Esophagus squamous epithelium (tissue), 5 donors: ENCODE data around the gene MARCHF5. TPM values are rescaled to one million over a fixed set of nuclear protein-coding genes. Genes with fewer than 3 reads are reported as not detected.

Source experiments
- DNase-seq: peaks from one replicate; lab custom pipeline; 2025; lab: John Stamatoyannopoulos, UW
- H3K27ac ChIP-seq, 4 donors: fragments of 200-600 bp; sonication (generic); one replicate each; pipeline ENCODE4 v1.5.1; 2016 to 2019; ENCODE audit warnings: mild to moderate bottlenecking in 1 of 4
- H3K27me3 ChIP-seq, 4 donors: fragments of 200-600 bp; sonication (generic); 1 replicate in 3 of 4; 2 replicates in 1 of 4; pipeline versions ENCODE4 v1.5.1 to v1.6.0; 2017 to 2021; ENCODE audit warnings: antibody characterized with exemption in 1 of 4
- H3K36me3 ChIP-seq, 3 donors: fragments of 200-600 bp; sonication (generic); one replicate each; pipeline ENCODE4 v1.5.1; 2016 to 2019
- H3K4me1 ChIP-seq, 3 donors: fragments of 200-600 bp; sonication (generic); one replicate each; pipeline ENCODE4 v1.5.1; 2017 to 2019
- H3K4me3 ChIP-seq, 4 donors: fragments of 200-600 bp; sonication (generic); 1 replicate in 3 of 4; 2 replicates in 1 of 4; pipeline ENCODE4 v1.5.1; 2016 to 2019; ENCODE audit warnings: mild to moderate bottlenecking in 2 of 4, moderate library complexity in 1 of 4
- H3K9me3 ChIP-seq, 3 donors: fragments of 200-600 bp; sonication (generic); one replicate each; pipeline ENCODE4 v1.5.1; 2016 to 2019
- POLR2A ChIP-seq, 4 donors: fragments of 450-650 bp; IDR thresholded peaks; one replicate each; pipeline ENCODE4 v1.6.1; 2017; ENCODE audit warnings: antibody characterized with exemption in 4 of 4, mild to moderate bottlenecking in 4 of 4, moderate library complexity in 3 of 4
- WGBS, 2 donors: methylation state at CpG; one replicate each; pipeline ENCODE4 v1.1.5; 2018; 5-methylcytosine and 5-hydroxymethylcytosine counted together
- intact Hi-C: fragments of 100-400 bp; cut with DNase I; formaldehyde crosslinking; loops from one replicate; pipeline ENCODE4 v1.15.0; 2022
- total RNA-seq, 4 donors: library from RNA; depleted of rRNA; stranded (reverse); fragments of >200 nt; gene quantifications; one replicate each; pipeline ENCODE4 v1.1.0, GENCODE V29; 2016
- TF ChIP-seq, protein P1 (sequence below), 6 experiments: fragments of 450-650 bp in 4 of 6; fragments of 200-600 bp in 2 of 6; sonication (generic) in 2 of 6; IDR thresholded peaks; one replicate each; pipeline ENCODE4 v1.5.1; 2016 to 2019; ENCODE audit warnings: antibody characterized with exemption in 6 of 6, mild to moderate bottlenecking in 4 of 6, moderate library complexity in 4 of 6
- donor health status: DM: yes; HTN: yes; CAD: no.

The MARCHF5 gene
- total RNA-seq, 4 donors from 2014 or later = 17.6 to 29.9 (median 27.0) TPM

GRCh38 chr10:92363498-92363897 lies 72.5 kb downstream of the MARCHF5 start:
- Histone ChIP-seq H3K4me3 (no peak overlapping the region), H3K27ac (no peak overlapping the region), H3K27me3 (no peaks in the 10 kb centered on the region), H3K9me3 (no peaks in the 10 kb centered on the region), H3K4me1 (no peaks in the 10 kb centered on the region), H3K36me3 (no peaks in the 10 kb centered on the region)
- intact Hi-C loops = no loop called here
- WGBS, 2 donors = 86 to 88% methylated on average over 4 of the region's 4 CpGs
- no peak for TF ChIP-seq POLR2A (IDR thresholded peaks at IDR 0.05)
- TF ChIP-seq, protein P1, sequence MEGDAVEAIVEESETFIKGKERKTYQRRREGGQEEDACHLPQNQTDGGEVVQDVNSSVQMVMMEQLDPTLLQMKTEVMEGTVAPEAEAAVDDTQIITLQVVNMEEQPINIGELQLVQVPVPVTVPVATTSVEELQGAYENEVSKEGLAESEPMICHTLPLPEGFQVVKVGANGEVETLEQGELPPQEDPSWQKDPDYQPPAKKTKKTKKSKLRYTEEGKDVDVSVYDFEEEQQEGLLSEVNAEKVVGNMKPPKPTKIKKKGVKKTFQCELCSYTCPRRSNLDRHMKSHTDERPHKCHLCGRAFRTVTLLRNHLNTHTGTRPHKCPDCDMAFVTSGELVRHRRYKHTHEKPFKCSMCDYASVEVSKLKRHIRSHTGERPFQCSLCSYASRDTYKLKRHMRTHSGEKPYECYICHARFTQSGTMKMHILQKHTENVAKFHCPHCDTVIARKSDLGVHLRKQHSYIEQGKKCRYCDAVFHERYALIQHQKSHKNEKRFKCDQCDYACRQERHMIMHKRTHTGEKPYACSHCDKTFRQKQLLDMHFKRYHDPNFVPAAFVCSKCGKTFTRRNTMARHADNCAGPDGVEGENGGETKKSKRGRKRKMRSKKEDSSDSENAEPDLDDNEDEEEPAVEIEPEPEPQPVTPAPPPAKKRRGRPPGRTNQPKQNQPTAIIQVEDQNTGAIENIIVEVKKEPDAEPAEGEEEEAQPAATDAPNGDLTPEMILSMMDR (IDR thresholded peaks at IDR 0.05) = no peak
- DNase-seq = no peak

GRCh38 chr10:92366412-92367021 lies 75.5 kb downstream of the MARCHF5 start:
- WGBS, 2 donors = 76 to 81% methylated on average over 5 of the region's 5 CpGs
- Histone ChIP-seq H3K4me1 (peaks cover 0 to 10% (median 0%) of the 10 kb centered on the region in 3 donors), H3K36me3 (no peaks in the 10 kb centered on the region), H3K4me3 (no peak overlapping the region), H3K27ac (no peak overlapping the region), H3K27me3 (no peaks in the 10 kb centered on the region), H3K9me3 (no peaks in the 10 kb centered on the region)
- TF ChIP-seq, protein P1 (IDR thresholded peaks at IDR 0.05) = no peak
- no peak for DNase-seq
- intact Hi-C loops = no loop called here

GRCh38 chr10:92377962-92378361 lies 87.0 kb downstream of the MARCHF5 start:
- Histone ChIP-seq H3K36me3 (no peaks in the 10 kb centered on the region), H3K27ac (no peak overlapping the region), H3K4me3 (no peak overlapping the region), H3K9me3 (no peaks in the 10 kb centered on the region), H3K27me3 (no peaks in the 10 kb centered on the region), H3K4me1 (no peaks in the 10 kb centered on the region)
- intact Hi-C loops = no loop called here
- WGBS, 2 donors = 52 to 74% methylated on average over 4 of the region's 4 CpGs
- no peak for DNase-seq
- no peak for TF ChIP-seq POLR2A (IDR thresholded peaks at IDR 0.05)
- TF ChIP-seq, protein P1 (IDR thresholded peaks at IDR 0.05) = no peak

DNA sequence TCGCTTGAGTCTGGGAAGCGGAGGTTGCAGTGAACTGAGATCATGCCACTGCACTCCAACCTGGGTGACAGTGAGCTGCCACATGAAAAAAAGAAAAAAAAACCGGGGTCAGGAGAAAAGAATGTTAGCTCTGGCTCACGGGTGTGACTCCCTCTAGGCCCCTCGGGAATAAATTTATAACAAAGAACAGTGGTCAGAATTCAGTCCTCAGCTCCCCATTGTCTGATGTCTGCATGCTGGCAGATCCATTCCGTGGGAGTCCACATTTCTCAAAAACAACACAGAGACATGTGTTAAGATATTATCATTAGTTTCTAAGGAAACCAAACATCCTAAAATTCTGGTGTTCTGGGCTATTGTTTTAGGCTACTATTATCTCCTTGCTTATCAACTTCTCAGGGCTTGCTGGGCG lies 90.6 kb downstream of the MARCHF5 start:
- WGBS, 2 donors = 56 to 68% methylated on average over 7 of the region's 7 CpGs
- Histone ChIP-seq H3K36me3 (no peaks in the 10 kb centered on the region), H3K27me3 (no peaks in the 10 kb centered on the region), H3K27ac (no peak overlapping the region), H3K9me3 (no peaks in the 10 kb centered on the region), H3K4me3 (no peak overlapping the region), H3K4me1 (peaks cover 0 to 17% (median 0%) of the 10 kb centered on the region in 3 donors)
- no peak for DNase-seq
- TF ChIP-seq, protein P1 (IDR thresholded peaks at IDR 0.05) = no peak
- TF ChIP-seq POLR2A (IDR thresholded peaks at IDR 0.05) = no peak
- intact Hi-C loops = no loop called here

- WGBS, 2 donors = 85 to 86% methylated on average over 4 of the region's 4 CpGs
- H3K27me3 ChIP-seq = no peaks in the 10 kb centered on the region
- H3K9me3 ChIP-seq = no peaks in the 10 kb centered on the region
- DNase-seq = no peak
- no peaks in the 10 kb centered on the region for H3K36me3 ChIP-seq
- H3K27ac ChIP-seq = no peak overlapping the region
- no peak for TF ChIP-seq POLR2A (IDR thresholded peaks at IDR 0.05)
- TF ChIP-seq, protein P1 (IDR thresholded peaks at IDR 0.05) = no peak
- H3K4me3 ChIP-seq = no peak overlapping the region
- intact Hi-C loops = no loop called here
- H3K4me1 ChIP-seq = peaks cover 0 to 17% (median 0%) of the 10 kb centered on the region in 3 donors
Measured at GRCh38 chr10:92382631-92383030, 91.7 kb downstream of the MARCHF5 start.
